Measurements from ENCODE around the gene VPS16. TPM values are rescaled to one million over a fixed set of nuclear protein-coding genes. Genes with fewer than 3 reads are reported as not detected.

VPS16 gene
- total RNA-seq, 1 experiment from 2014 or later = 38.1 TPM

- no peak overlapping the region for H3K27ac ChIP-seq (ENCODE audit: low read depth, low read length)
- POLR2A ChIA-PET = no interaction called here
- no peak for DNase-seq (ENCODE audit: low read depth, low spot score)
- no peaks in the 10 kb centered on the region for H3K9me2 ChIP-seq (ENCODE audit: insufficient read depth)
- no peak overlapping the region for H3K4me2 ChIP-seq (ENCODE audit: low read length)
- H3K9ac ChIP-seq (ENCODE audit: low read length) = no peak overlapping the region
- no peak for ATAC-seq
- no peaks in the 10 kb centered on the region for H4K20me1 ChIP-seq (ENCODE audit: insufficient read depth)
- intact Hi-C loops (cut with micrococcal nuclease) = no loop called here
- no peak for TF ChIP-seq ATF3 (IDR thresholded peaks at IDR 0.05)
- TF ChIP-seq CBX3 (IDR thresholded peaks at IDR 0.05; ENCODE audit: low read depth) = no peak
- TF ChIP-seq JUND (IDR thresholded peaks at IDR 0.05) = no peak
- no peak for TF ChIP-seq TCF7L2 (IDR thresholded peaks at IDR 0.05; ENCODE audit: borderline replicate concordance, extremely low read depth, insufficient read depth, insufficient read length)
- TF ChIP-seq ZFX (IDR thresholded peaks at IDR 0.05) = no peak
- no peak for TF ChIP-seq ZNF274 (IDR thresholded peaks at IDR 0.05; ENCODE audit: low read depth, low read length)
- no peak for TF ChIP-seq CTCF (IDR thresholded peaks at IDR 0.05 in 2 of 3, conservative IDR thresholded peaks at IDR 0.05 in 1 of 3; ENCODE audit: borderline replicate concordance in 1 of 3, insufficient read depth in 1 of 3, low read depth in 2 of 3, low read length in 2 of 3)
- TF ChIP-seq EGR1 (IDR thresholded peaks at IDR 0.05; ENCODE audit: low read depth) = no peak
- TF ChIP-seq, protein P1, sequence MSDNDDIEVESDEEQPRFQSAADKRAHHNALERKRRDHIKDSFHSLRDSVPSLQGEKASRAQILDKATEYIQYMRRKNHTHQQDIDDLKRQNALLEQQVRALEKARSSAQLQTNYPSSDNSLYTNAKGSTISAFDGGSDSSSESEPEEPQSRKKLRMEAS (IDR thresholded peaks at IDR 0.05) = no peak
- no peaks in the 10 kb centered on the region for H3K9me3 ChIP-seq (ENCODE audit: control insufficient read depth in 1 of 2, insufficient read depth in 1 of 2, low read depth in 1 of 2, low read length in 2 of 2)
- no TSS peak for BruUV-seq (replicated peaks)
- peaks cover 70% of the 10 kb centered on the region for H3K79me2 ChIP-seq (ENCODE audit: insufficient read depth, low read length)
- H3K4me1 ChIP-seq (ENCODE audit: control insufficient read depth in 1 of 2, insufficient read depth in 2 of 2, low read length in 2 of 2) = no peaks in the 10 kb centered on the region
- no peaks in the 10 kb centered on the region for H3K36me3 ChIP-seq (ENCODE audit: control insufficient read depth in 1 of 2, insufficient read depth in 2 of 2, low read length in 2 of 2)
- CTCF ChIA-PET = no interaction called here
- no peak overlapping the region for H2AFZ ChIP-seq (ENCODE audit: low read depth, low read length, poor library complexity, severe bottlenecking)
- no peak overlapping the region for H3K4me3 ChIP-seq (replicated peaks in 1 of 2; ENCODE audit: low read depth in 1 of 2, low read length in 2 of 2)
- no peaks in the 10 kb centered on the region for H3K27me3 ChIP-seq (ENCODE audit: insufficient read depth, low read length)
- RAD21 ChIA-PET (ENCODE audit: low non-redundant PET in 1 of 2, low total read pairs in 2 of 2, uncharacterized antibody in 2 of 2, unreplicated experiment in 2 of 2) = no interaction called here
These were observed 60.5 kb downstream of the VPS16 start for GRCh38 chr20:2900845-2901592.
